ENCODE results near the gene CHCHD6. TPM values are rescaled to one million over a fixed set of nuclear protein-coding genes. Genes with fewer than 3 reads are reported as not detected.

The CHCHD6 gene
- total RNA-seq, 3 donors from 2014 or later (not counting 1 experiment from before 2014, with no cell fraction given): 5.3 to 9.9 (median 8.3) TPM

- Mint-ChIP-seq H3K36me3 (no peaks in the 10 kb centered on the region), H3K27ac (no peak overlapping the region), H3K27me3 (ENCODE audit: low read depth in 2 of 2) (peaks cover 6 to 12% of the 10 kb centered on the region in 2 donors), H3K9me3 (no peaks in the 10 kb centered on the region), H3K4me3 (no peak overlapping the region), H3K4me1 (no peaks in the 10 kb centered on the region)
- no peak overlapping the region for H3K27ac ChIP-seq (ENCODE audit: low read length)
- no peaks in the 10 kb centered on the region for H3K27me3 ChIP-seq (ENCODE audit: control insufficient read depth, insufficient read depth, low read length)
- no peak overlapping the region for H3K4me3 ChIP-seq (ENCODE audit: low read length)
- intact Hi-C loops (cut with micrococcal nuclease): no loop called here
- H3K9me3 ChIP-seq (ENCODE audit: control insufficient read depth, insufficient read depth, low read length): no peaks in the 10 kb centered on the region
- H3K4me1 ChIP-seq (ENCODE audit: control insufficient read depth, insufficient read depth, low read length): no peaks in the 10 kb centered on the region
- ATAC-seq (no peak), DNase-seq (no peak)
- WGBS (ENCODE audit: insufficient coverage): 85% methylated on average over 17 of the region's 20 CpGs
- TF ChIP-seq, protein P1, sequence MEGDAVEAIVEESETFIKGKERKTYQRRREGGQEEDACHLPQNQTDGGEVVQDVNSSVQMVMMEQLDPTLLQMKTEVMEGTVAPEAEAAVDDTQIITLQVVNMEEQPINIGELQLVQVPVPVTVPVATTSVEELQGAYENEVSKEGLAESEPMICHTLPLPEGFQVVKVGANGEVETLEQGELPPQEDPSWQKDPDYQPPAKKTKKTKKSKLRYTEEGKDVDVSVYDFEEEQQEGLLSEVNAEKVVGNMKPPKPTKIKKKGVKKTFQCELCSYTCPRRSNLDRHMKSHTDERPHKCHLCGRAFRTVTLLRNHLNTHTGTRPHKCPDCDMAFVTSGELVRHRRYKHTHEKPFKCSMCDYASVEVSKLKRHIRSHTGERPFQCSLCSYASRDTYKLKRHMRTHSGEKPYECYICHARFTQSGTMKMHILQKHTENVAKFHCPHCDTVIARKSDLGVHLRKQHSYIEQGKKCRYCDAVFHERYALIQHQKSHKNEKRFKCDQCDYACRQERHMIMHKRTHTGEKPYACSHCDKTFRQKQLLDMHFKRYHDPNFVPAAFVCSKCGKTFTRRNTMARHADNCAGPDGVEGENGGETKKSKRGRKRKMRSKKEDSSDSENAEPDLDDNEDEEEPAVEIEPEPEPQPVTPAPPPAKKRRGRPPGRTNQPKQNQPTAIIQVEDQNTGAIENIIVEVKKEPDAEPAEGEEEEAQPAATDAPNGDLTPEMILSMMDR (IDR thresholded peaks at IDR 0.05): no peak
- H3K36me3 ChIP-seq (ENCODE audit: control insufficient read depth, insufficient read depth, low read length): no peaks in the 10 kb centered on the region
Measured at GRCh38 chr3:126968391-126969390, 264.7 kb downstream of the CHCHD6 start.

DNA sequence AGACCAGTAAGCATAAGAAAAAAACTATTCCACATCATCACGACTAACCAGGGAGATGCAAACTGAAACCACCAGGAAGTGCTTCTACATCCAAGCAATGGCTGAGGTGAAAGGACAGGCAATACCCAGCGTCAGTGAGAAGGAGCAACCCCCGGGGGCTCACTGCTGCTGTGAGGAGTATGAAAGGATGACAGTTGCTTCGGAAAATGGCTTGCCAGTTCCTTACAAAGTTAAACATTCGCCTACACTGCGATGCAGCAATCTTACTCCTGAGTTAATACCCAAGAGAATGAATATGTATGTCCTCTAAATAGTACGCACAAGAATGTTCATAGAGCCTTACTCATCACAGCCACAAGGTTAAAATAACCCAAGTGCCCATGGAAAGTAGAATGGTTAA is 265.5 kb downstream of the CHCHD6 start:
- Mint-ChIP-seq H3K4me1 (no peaks in the 10 kb centered on the region), H3K36me3 (peaks cover 7% of the 10 kb centered on the region), H3K27ac (no peak overlapping the region), H3K4me3 (no peak overlapping the region), H3K9me3 (peaks cover under 1 to 4% of the 10 kb centered on the region in 2 donors), H3K27me3 (ENCODE audit: low read depth in 2 of 2) (peaks cover 10 to 21% of the 10 kb centered on the region in 2 donors)
- Histone ChIP-seq H3K36me3 (ENCODE audit: control insufficient read depth, insufficient read depth, low read length) (no peaks in the 10 kb centered on the region), H3K4me1 (ENCODE audit: control insufficient read depth, insufficient read depth, low read length) (no peaks in the 10 kb centered on the region), H3K27ac (ENCODE audit: low read length) (no peak overlapping the region), H3K9me3 (ENCODE audit: control insufficient read depth, insufficient read depth, low read length) (no peaks in the 10 kb centered on the region), H3K4me3 (ENCODE audit: low read length) (no peak overlapping the region), H3K27me3 (ENCODE audit: control insufficient read depth, insufficient read depth, low read length) (no peaks in the 10 kb centered on the region)
- TF ChIP-seq, protein P1 (IDR thresholded peaks at IDR 0.05): no peak
- 74% methylated on average over 6 of the region's 7 CpGs for WGBS (ENCODE audit: insufficient coverage)
- intact Hi-C loops (cut with micrococcal nuclease): no loop called here
- DNase-seq (no peak), ATAC-seq (no peak)

GRCh38 chr3:126970101-126970500 is 266.1 kb downstream of the CHCHD6 start:
- Mint-ChIP-seq H3K4me3 (no peak overlapping the region), H3K36me3 (peaks cover 12% of the 10 kb centered on the region), H3K9me3 (peaks cover 3 to 10% of the 10 kb centered on the region in 2 donors), H3K4me1 (no peaks in the 10 kb centered on the region), H3K27ac (no peak overlapping the region), H3K27me3 (ENCODE audit: low read depth in 2 of 2) (peaks cover 15 to 26% of the 10 kb centered on the region in 2 donors)
- TF ChIP-seq, protein P1 (IDR thresholded peaks at IDR 0.05): no peak
- H3K4me1 ChIP-seq (ENCODE audit: control insufficient read depth, insufficient read depth, low read length): no peaks in the 10 kb centered on the region
- DNase-seq (no peak), ATAC-seq (no peak)
- no peaks in the 10 kb centered on the region for H3K27me3 ChIP-seq (ENCODE audit: control insufficient read depth, insufficient read depth, low read length)
- H3K36me3 ChIP-seq (ENCODE audit: control insufficient read depth, insufficient read depth, low read length): no peaks in the 10 kb centered on the region
- intact Hi-C loops (cut with micrococcal nuclease): no loop called here
- H3K4me3 ChIP-seq (ENCODE audit: low read length): no peak overlapping the region
- no peak overlapping the region for H3K27ac ChIP-seq (ENCODE audit: low read length)
- 84% methylated on average over 5 of the region's 5 CpGs for WGBS (ENCODE audit: insufficient coverage)
- H3K9me3 ChIP-seq (ENCODE audit: control insufficient read depth, insufficient read depth, low read length): no peaks in the 10 kb centered on the region
